ENCODE measurements around the gene RPRML.
"Not testable (repeated sequence)": the region's sequence is repeated elsewhere in the genome, so short reads cannot be mapped to it uniquely, and the experiment has no call there.

RPRML gene

GRCh38 chr17:46979147-46979863 is at the start of gene RPRML:
TSS of gene RPRML (minus strand) at chr17:46979253. CDS start at chr17:46979007, 246 bp downstream.
- DNase-seq = peak in 9 of 58 donors; percentile 10 to 43 (median 18)

DNA sequence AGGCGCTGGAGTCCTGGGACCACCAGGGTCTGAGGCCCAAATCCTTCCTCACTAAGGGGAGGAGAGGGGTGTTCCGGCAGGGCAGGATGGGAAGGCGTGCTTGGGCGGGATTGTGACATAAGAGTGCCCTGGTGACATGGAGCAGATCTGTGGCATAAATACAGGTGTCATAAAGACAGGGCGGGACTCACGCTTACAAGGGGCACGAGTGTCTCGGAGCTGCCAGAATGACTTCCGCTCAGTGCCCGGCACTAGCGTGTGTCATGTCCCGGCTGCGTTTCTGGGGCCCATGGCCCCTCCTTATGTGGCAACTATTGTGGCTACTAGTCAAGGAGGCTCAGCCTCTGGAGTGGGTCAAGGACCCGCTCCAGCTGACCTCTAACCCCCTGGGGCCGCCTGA is 37.9 kb upstream of the RPRML start:
- DNase-seq = not testable (repeated sequence)

DNA sequence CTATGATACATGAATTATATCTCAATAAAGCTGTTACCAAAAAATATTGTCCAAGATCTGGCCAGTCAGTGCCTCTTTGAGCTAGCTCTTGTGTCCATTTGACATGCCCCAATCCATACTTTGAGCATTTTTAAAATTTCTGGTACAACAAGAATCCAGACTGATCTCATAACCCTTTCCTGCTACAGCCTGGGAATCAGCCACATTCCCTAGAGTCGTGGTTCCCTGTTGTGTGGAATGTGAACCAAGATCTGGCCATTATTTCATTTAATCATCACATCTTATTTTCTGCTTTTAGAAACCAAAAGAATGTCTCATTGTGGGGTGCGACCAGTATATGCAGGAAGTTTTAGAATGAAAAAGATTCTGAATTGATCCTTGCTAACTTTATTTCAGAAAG is 34.3 kb upstream of the RPRML start:
- no peak for DNase-seq

GRCh38 chr17:47012457-47012856 is 33.4 kb upstream of the RPRML start:
- DNase-seq = no peak

GRCh38 chr17:47009759-47010594 is 30.9 kb upstream of the RPRML start:
- DNase-seq = no peak

DNA sequence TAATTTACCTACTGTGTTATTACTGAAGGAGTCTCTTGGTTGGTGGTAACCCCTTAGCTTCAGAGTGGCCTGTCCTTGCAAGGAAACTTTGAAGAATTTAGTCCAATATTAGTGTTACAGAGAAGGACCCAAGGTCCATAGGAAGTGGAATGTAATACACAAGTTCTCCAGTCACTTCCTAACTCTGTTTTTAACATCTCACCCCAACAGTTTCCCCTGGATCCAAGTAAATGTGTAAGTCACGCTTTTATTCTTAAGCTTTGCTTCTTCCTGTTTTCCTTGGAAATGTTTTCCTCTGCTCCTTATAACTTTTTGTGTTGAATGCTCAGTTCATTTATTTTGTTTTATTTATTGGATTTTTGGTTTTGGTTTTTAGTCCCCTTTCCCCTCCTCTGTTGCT is 25.9 kb upstream of the RPRML start:
- DNase-seq = no peak

DNA sequence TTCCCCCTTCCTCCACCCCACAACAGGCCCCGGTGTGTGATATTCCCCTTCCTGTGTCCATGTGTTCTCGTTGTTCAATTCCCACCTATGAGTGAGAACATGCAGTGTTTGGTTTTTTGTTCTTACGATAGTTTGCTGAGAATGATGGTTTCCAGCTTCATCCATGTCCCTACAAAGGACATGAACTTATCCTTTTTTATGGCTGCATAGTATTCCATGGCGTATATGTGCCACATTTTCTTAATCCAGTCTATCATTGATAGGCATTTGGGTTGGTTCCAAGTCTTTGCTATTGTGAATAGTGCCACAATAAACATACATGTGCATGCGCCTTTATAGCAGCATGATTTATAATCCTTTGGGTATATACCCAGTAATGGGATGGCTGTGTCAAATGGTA is 24.8 kb upstream of the RPRML start:
- not testable (repeated sequence) for DNase-seq

DNA sequence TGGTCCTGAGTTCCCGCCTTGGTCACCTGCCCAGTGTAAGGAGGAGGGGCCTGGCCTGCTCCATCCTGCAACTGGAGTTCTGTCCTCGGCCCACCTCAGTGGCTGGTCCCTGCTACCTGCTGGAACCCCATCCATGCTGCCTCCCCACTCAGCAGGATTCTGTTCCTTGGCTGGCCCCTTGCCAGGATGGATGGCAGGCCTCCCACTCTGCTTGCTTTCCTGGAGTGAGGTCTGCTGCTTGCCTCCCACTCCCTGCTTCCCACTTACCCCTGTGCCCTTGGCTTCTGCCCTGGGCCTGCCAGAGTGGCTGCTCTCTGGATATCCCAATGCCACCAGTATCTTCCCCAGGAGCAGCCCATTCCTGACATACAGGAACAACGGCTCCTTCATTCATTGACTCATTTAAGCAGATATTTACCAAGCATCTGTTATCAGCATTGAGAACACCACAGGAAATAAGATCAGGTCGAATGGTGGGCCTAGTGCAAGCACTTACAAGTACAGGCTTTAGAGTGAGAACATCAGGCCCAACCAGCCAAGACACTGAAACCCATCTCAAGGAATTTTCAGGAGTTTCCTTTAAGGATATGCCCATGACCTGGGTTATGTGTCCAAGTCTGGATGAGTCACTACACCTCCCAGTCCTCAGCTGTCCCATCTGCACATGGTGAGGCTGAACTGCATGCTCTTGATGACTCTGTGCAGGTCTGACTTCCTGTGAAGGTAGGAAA is 17.0 kb upstream of the RPRML start:
- DNase-seq = no peak

- DNase-seq = no peak
These were observed 15.9 kb upstream of the RPRML start for GRCh38 chr17:46994993-46995392.

- no peak for DNase-seq
These were observed 12.6 kb upstream of the RPRML start for GRCh38 chr17:46991617-46992016.

DNA sequence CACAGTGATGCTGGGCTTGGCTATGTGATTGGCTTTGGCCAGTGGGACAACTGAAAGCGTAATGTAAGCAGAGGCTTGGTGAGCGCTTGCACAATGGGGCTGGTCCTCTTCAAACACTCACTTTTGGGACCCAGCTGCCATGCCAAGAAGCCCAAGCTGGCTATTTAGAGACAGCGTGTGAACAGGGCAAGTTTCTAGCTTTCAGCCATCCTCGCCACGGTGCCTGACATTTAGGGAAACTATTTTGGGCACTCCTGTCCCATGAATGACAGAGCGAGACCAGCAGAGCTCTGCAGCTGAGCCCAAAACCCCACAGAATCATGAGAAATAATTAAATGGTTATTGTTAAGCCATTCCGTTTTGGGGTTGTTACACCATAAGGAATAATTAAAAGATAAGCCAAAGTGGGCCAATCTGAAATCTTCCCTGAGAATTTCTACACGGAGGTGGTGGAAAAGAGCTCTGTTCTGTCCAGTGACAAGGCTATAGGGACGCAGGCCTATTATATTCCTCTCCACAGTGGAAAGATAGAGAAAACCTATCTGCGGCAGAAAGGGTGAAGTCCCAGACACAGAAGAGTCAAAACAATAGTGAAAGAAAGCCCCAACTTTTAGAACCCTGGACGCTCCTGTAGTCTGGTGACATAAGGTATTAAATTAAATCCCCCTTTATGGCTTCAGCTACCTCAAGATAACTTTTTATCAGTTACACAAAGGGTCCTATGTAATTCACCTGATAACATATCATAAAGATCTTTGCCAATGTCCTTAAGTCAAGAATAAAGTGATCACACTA is 10.8 kb upstream of the RPRML start:
- DNase-seq = no peak

GRCh38 chr17:46987927-46988326 is 8.9 kb upstream of the RPRML start:
- not testable (repeated sequence) for DNase-seq

- DNase-seq = peak in 7 of 58 donors; percentile 9 to 32 (median 18)
These were observed 7.3 kb upstream of the RPRML start for GRCh38 chr17:46986366-46986765.

DNA sequence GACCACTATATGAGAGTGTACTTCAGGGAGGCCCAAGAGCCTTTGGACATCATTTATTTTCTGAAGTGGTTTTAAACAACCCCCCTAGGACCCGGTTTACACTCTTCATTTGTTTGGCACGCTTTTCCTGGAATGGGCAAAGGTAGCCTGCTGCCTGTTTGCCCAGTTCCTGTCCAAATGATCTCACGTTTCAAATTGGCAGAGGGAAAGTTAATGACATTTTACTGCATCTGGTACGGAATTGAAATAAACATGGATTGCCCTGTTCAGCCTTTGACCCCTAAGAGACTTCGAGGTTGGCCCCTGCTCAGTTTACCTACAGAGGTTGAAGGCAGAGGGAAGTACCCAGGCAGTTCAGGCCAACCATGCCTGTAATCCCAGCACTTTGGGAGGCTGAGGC is 5.8 kb upstream of the RPRML start:
- DNase-seq = no peak

DNA sequence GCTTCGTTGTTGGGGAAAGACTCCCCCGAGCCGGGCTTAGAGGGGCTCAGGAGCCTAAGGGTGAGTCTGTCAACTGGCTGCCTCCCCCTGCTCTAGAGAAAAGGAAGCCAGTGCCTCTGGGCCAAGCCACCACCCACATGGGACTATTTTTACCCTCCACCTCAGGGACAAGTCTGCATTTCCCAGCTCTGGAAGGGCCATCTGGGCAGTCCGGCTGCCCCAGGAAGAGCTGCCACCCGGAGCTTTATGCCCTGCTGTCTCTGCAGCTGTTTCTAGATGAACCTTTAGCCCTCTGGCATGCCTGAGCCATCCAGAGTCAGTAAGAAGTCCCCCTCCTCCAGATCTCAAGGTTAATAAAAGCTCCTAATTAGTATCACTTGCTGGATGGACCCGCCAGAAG is 5.3 kb upstream of the RPRML start:
- no peak for DNase-seq

DNA sequence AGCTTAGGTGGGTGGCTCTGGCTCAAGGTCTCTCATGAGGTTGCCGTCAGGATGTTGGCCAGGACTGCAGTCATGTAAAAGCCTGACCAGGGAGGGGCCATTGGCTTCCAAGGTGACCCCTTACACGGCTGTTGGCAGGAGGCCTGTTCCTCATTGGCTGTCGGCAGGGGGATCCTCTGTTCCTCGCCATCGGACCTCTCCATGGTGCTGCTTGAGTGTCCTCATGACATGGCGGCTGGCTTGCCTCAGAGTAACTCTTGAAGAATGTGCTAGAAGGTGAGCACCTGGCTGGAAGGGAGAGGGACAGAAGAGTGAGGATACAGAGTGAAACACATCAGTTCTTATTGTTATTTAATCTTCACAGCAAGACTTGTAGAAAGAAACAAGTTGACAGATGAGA is 4.7 kb upstream of the RPRML start:
- DNase-seq = no peak

- DNase-seq = no peak
These were observed 3.5 kb upstream of the RPRML start for GRCh38 chr17:46982577-46982976.

- peak in 1 of 58 donors; percentile 12 for DNase-seq
These were observed 435 bp downstream of the RPRML start for GRCh38 chr17:46978489-46979146.

GRCh38 chr17:46977750-46978488 is 1.1 kb downstream of the RPRML start:
- DNase-seq = no peak

- DNase-seq = peak in 7 of 58 donors; percentile 22 to 52 (median 36)
These were observed 1.7 kb downstream of the RPRML start for GRCh38 chr17:46977348-46977747.
